ENCODE data around the gene CFDP1.

Gene CFDP1

GRCh38 chr16:75250809-75251279 lies 182.5 kb downstream of the CFDP1 start:
- H3K36me3 ChIP-seq (replicated peaks; ENCODE audit: insufficient read depth, low read length), result no peaks in the 10 kb centered on the region
- H3K4me3 ChIP-seq (ENCODE audit: low read length), result no peak overlapping the region
- no peak overlapping the region for H3K9ac ChIP-seq (ENCODE audit: low read length)
- no peaks in the 10 kb centered on the region for H4K20me1 ChIP-seq (ENCODE audit: insufficient read depth, low read length)
- H3K27ac ChIP-seq (ENCODE audit: low read length), result no peak overlapping the region
- no peaks in the 10 kb centered on the region for H3K9me2 ChIP-seq (replicated peaks; ENCODE audit: insufficient read depth, low read length)
- DNase-seq, result no peak
- H3K4me2 ChIP-seq (ENCODE audit: low read depth, low read length), result no peak overlapping the region
- H3F3A ChIP-seq (ENCODE audit: insufficient read depth, low read length), result no peaks in the 10 kb centered on the region
- H3K79me2 ChIP-seq (ENCODE audit: low read length), result no peaks in the 10 kb centered on the region
- H3K4me1 ChIP-seq (ENCODE audit: low read length), result no peaks in the 10 kb centered on the region
- no peak overlapping the region for H2AFZ ChIP-seq (ENCODE audit: low read length)
- TF ChIP-seq EZH2phosphoT487 (IDR thresholded peaks at IDR 0.05; ENCODE audit: low read length), result no peak
- no peak for TF ChIP-seq EZH2 (optimal IDR thresholded peaks at IDR 0.05; ENCODE audit: low read depth, low read length)
- no peak for TF ChIP-seq CTCF (IDR thresholded peaks at IDR 0.05; ENCODE audit: low read length)
- H3K27me3 ChIP-seq (replicated peaks; ENCODE audit: insufficient read depth, low read length), result peaks cover 16% of the 10 kb centered on the region
- no peaks in the 10 kb centered on the region for H3K9me3 ChIP-seq (replicated peaks; ENCODE audit: insufficient read depth, low read length)

- no peaks in the 10 kb centered on the region for H3K36me3 ChIP-seq (replicated peaks; ENCODE audit: insufficient read depth, low read length)
- no peaks in the 10 kb centered on the region for H3K4me1 ChIP-seq (ENCODE audit: low read length)
- no peak overlapping the region for H3K4me2 ChIP-seq (ENCODE audit: low read depth, low read length)
- H3K79me2 ChIP-seq (ENCODE audit: low read length), result no peaks in the 10 kb centered on the region
- H3K4me3 ChIP-seq (ENCODE audit: low read length), result no peak overlapping the region
- TF ChIP-seq EZH2phosphoT487 (IDR thresholded peaks at IDR 0.05; ENCODE audit: low read length), result no peak
- no peak for TF ChIP-seq CTCF (IDR thresholded peaks at IDR 0.05; ENCODE audit: low read length)
- TF ChIP-seq EZH2 (optimal IDR thresholded peaks at IDR 0.05; ENCODE audit: low read depth, low read length), result no peak
- H3K27ac ChIP-seq (ENCODE audit: low read length), result no peak overlapping the region
- H3K9ac ChIP-seq (ENCODE audit: low read length), result no peak overlapping the region
- no peak for DNase-seq
- H3K9me3 ChIP-seq (replicated peaks; ENCODE audit: insufficient read depth, low read length), result no peaks in the 10 kb centered on the region
- H2AFZ ChIP-seq (ENCODE audit: low read length), result no peak overlapping the region
- H3K9me2 ChIP-seq (replicated peaks; ENCODE audit: insufficient read depth, low read length), result no peaks in the 10 kb centered on the region
- H3F3A ChIP-seq (ENCODE audit: insufficient read depth, low read length), result no peaks in the 10 kb centered on the region
- peaks cover 16% of the 10 kb centered on the region for H3K27me3 ChIP-seq (replicated peaks; ENCODE audit: insufficient read depth, low read length)
- no peaks in the 10 kb centered on the region for H4K20me1 ChIP-seq (ENCODE audit: insufficient read depth, low read length)
These were observed 183.1 kb downstream of the CFDP1 start for GRCh38 chr16:75250089-75250808.

GRCh38 chr16:75249441-75249840 lies 183.9 kb downstream of the CFDP1 start:
- H3F3A ChIP-seq (ENCODE audit: insufficient read depth, low read length), result no peaks in the 10 kb centered on the region
- no peak overlapping the region for H3K9ac ChIP-seq (ENCODE audit: low read length)
- no peak overlapping the region for H3K4me2 ChIP-seq (ENCODE audit: low read depth, low read length)
- TF ChIP-seq EZH2 (optimal IDR thresholded peaks at IDR 0.05; ENCODE audit: low read depth, low read length) (no peak), EZH2phosphoT487 (IDR thresholded peaks at IDR 0.05; ENCODE audit: low read length) (no peak), CTCF (IDR thresholded peaks at IDR 0.05; ENCODE audit: low read length) (no peak)
- H3K9me3 ChIP-seq (replicated peaks; ENCODE audit: insufficient read depth, low read length), result no peaks in the 10 kb centered on the region
- no peaks in the 10 kb centered on the region for H4K20me1 ChIP-seq (ENCODE audit: insufficient read depth, low read length)
- H3K4me1 ChIP-seq (ENCODE audit: low read length), result no peaks in the 10 kb centered on the region
- no peak for DNase-seq
- H3K27ac ChIP-seq (ENCODE audit: low read length), result no peak overlapping the region
- no peak overlapping the region for H3K4me3 ChIP-seq (ENCODE audit: low read length)
- no peaks in the 10 kb centered on the region for H3K9me2 ChIP-seq (replicated peaks; ENCODE audit: insufficient read depth, low read length)
- peaks cover 16% of the 10 kb centered on the region for H3K27me3 ChIP-seq (replicated peaks; ENCODE audit: insufficient read depth, low read length)
- no peaks in the 10 kb centered on the region for H3K79me2 ChIP-seq (ENCODE audit: low read length)
- H3K36me3 ChIP-seq (replicated peaks; ENCODE audit: insufficient read depth, low read length), result no peaks in the 10 kb centered on the region
- no peak overlapping the region for H2AFZ ChIP-seq (ENCODE audit: low read length)

Measured in MM.1S (cell line).